Mammary epithelial cell (primary cell): Measurements from ENCODE around the gene FHIT.
"Not testable (repeated sequence)": the region's sequence is repeated elsewhere in the genome, so short reads cannot be mapped to it uniquely, and the experiment has no call there.

Source experiments
- CTCF ChIP-seq, 2 donors: IDR thresholded peaks in 1 of 2; conservative IDR thresholded peaks in 1 of 2; 2 replicates each; pipeline ENCODE4 v1.5.1; 2011 to 2012; ENCODE audit warnings: inconsistent platforms in 2 of 2, low read length in 2 of 2, mild to moderate bottlenecking in 2 of 2, control low read depth in 1 of 2, low read depth in 1 of 2; ENCODE audit not compliant: insufficient read depth in 1 of 2; ENCODE audit errors: extremely low read depth in 1 of 2
- EZH2 ChIP-seq: IDR thresholded peaks from 2 replicates; pipeline ENCODE4 v1.6.1; 2012; ENCODE audit warnings: low read length, inconsistent platforms, borderline replicate concordance

GRCh38 chr3:61066222-61066621 is 185.0 kb downstream of the FHIT start:
- TF ChIP-seq CTCF (conservative IDR thresholded peaks at IDR 0.05 in 1 of 2, IDR thresholded peaks at IDR 0.05 in 1 of 2; ENCODE audit: extremely low read depth in 1 of 2, insufficient read depth in 1 of 2, low read depth in 1 of 2, low read length in 2 of 2); EZH2: not testable (repeated sequence)
